NB4 (cell line): ENCODE results near the gene MTM1.

Experiments
- POLR2A ChIP-seq: IDR thresholded peaks from 2 replicates; pipeline ENCODE4 v1.6.1; 2011; ENCODE audit warnings: mild to moderate bottlenecking; ENCODE audit not compliant: insufficient read length; ENCODE audit errors: extremely low read depth
- TF ChIP-seq, protein P1 (sequence below): IDR thresholded peaks from one replicate; pipeline ENCODE4 v1.5.1; 2012; ENCODE audit warnings: low read depth, low read length
- TF ChIP-seq, protein P2 (sequence below): IDR thresholded peaks from 2 replicates; pipeline ENCODE4 v1.6.1; 2011; ENCODE audit warnings: low read depth, low read length

DNA sequence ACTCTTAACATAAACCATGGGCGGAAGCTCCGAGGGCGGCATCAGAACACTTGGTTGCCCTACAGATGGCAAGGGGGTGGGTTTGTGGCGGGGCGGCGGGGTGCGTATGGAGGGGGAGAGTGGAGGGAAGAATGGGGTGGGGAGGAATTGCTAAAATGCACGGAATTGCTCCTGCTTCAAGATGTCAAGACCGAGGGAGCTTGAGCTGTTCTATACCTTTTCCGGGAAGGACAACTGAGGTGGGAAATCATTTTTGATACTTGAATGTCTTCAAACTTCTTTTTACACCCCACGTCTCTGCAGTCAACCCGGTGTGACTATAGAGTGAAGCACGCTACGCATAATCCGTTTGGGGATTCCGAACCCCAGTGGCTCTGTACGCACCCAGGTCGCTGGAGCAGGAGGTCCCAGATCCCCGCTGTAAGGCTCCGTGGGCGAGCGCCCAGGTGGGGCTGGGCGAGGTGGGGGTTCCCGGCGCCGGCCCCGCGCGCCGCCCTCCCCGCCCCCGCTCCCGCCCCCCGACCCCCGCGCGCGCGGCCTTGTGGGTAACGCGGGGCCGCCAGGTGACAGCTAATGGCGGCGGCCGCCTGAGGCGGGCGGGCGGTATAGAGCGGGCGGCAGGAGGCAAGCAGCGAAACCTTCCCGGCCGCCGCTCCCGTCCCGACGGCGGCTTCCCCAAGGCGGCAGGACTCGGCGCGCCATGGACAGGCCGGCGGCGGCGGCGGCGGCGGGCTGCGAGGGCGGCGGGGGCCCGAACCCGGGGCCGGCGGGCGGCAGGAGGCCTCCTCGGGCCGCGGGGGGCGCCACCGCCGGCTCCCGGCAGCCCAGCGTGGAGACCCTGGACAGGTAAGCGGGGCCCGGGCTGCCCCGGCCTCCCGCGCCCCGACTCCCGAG is 124.7 kb downstream of the MTM1 start, which contains the start of gene MTMR1:
- TF ChIP-seq, protein P1, sequence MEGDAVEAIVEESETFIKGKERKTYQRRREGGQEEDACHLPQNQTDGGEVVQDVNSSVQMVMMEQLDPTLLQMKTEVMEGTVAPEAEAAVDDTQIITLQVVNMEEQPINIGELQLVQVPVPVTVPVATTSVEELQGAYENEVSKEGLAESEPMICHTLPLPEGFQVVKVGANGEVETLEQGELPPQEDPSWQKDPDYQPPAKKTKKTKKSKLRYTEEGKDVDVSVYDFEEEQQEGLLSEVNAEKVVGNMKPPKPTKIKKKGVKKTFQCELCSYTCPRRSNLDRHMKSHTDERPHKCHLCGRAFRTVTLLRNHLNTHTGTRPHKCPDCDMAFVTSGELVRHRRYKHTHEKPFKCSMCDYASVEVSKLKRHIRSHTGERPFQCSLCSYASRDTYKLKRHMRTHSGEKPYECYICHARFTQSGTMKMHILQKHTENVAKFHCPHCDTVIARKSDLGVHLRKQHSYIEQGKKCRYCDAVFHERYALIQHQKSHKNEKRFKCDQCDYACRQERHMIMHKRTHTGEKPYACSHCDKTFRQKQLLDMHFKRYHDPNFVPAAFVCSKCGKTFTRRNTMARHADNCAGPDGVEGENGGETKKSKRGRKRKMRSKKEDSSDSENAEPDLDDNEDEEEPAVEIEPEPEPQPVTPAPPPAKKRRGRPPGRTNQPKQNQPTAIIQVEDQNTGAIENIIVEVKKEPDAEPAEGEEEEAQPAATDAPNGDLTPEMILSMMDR: no peak
- no peak for TF ChIP-seq POLR2A
- TF ChIP-seq, protein P2, sequence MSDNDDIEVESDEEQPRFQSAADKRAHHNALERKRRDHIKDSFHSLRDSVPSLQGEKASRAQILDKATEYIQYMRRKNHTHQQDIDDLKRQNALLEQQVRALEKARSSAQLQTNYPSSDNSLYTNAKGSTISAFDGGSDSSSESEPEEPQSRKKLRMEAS: no peak
